Measurements from ENCODE around the gene MEF2A. TPM values are rescaled to one million over a fixed set of nuclear protein-coding genes. Genes with fewer than 3 reads are reported as not detected.

The MEF2A gene
- total RNA-seq, 1 donor from 2014 or later = 46.3 TPM

DNA sequence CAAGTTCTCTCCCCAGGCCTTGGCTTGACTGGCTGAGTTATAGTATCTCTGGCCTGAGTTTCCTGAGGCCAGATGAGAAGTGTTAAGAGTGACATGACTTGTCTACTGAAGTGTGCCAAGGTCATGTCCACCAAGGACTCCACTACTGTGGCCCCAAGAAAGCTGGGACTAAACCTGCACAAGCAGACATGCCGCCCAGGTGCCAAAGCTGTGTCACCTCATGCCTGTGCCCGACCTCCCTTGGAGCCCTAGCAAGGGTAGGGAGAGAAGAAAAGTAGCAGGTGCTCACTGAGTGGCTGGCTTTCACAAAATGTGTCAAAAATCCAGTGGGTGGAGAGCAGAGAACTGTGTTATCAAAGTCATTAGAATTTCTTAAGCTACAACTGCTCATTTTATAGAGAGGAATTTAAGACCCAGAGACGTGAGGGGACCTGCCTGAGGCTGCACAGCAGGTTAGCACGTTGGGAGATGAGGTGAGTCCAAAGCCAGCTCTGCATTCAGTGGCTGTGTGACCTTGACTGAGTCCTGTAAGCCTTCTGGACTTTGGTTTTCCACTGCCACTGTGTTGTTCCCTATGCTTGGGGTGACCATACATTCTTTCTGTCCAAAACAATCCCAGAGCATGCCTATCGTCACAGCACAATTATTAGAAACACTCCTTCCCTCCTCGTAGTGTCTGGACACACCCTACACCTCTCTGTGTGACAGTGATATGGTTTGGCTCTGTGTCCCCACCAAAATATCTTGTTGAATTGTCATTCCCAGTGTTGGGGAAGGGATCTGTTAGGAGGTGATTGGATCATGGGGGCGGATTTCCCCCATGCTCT lies 172.4 kb downstream of the MEF2A start:
- Mint-ChIP-seq H3K4me1 (ENCODE audit: low read depth, unreplicated experiment) (no peaks in the 10 kb centered on the region), H3K36me3 (ENCODE audit: low read depth, unreplicated experiment) (peaks cover 2% of the 10 kb centered on the region), H3K27me3 (ENCODE audit: low read depth, unreplicated experiment) (peaks cover 3% of the 10 kb centered on the region), H3K9me3 (ENCODE audit: unreplicated experiment) (no peaks in the 10 kb centered on the region), H3K4me3 (ENCODE audit: unreplicated experiment) (no peak overlapping the region), H3K27ac (ENCODE audit: unreplicated experiment) (no peak overlapping the region)
- H3K4me1 ChIP-seq (ENCODE audit: insufficient read depth, low read length) = no peaks in the 10 kb centered on the region
- no peak overlapping the region for H2AFZ ChIP-seq (ENCODE audit: low read depth, low read length)
- H3K36me3 ChIP-seq (ENCODE audit: insufficient read depth, low read length) = no peaks in the 10 kb centered on the region
- no peaks in the 10 kb centered on the region for H3K79me2 ChIP-seq (ENCODE audit: insufficient read depth, low read length)
- no peak overlapping the region for H3K27ac ChIP-seq (ENCODE audit: low read depth, low read length)
- no peak overlapping the region for H3K9ac ChIP-seq (ENCODE audit: low read length)
- no peaks in the 10 kb centered on the region for H4K20me1 ChIP-seq (ENCODE audit: insufficient read depth, low read length)
- no peak for TF ChIP-seq EZH2 (IDR thresholded peaks at IDR 0.05; ENCODE audit: insufficient read depth, low read length)
- TF ChIP-seq, protein P1, sequence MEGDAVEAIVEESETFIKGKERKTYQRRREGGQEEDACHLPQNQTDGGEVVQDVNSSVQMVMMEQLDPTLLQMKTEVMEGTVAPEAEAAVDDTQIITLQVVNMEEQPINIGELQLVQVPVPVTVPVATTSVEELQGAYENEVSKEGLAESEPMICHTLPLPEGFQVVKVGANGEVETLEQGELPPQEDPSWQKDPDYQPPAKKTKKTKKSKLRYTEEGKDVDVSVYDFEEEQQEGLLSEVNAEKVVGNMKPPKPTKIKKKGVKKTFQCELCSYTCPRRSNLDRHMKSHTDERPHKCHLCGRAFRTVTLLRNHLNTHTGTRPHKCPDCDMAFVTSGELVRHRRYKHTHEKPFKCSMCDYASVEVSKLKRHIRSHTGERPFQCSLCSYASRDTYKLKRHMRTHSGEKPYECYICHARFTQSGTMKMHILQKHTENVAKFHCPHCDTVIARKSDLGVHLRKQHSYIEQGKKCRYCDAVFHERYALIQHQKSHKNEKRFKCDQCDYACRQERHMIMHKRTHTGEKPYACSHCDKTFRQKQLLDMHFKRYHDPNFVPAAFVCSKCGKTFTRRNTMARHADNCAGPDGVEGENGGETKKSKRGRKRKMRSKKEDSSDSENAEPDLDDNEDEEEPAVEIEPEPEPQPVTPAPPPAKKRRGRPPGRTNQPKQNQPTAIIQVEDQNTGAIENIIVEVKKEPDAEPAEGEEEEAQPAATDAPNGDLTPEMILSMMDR (IDR thresholded peaks at IDR 0.05; ENCODE audit: insufficient read depth, low read depth, low read length) = no peak
- H3K4me3 ChIP-seq (ENCODE audit: insufficient read depth, low read depth, low read length) = no peak overlapping the region
- no peak for DNase-seq (ENCODE audit: low read depth)
- no peak overlapping the region for H3K4me2 ChIP-seq (ENCODE audit: low read length)
- no peaks in the 10 kb centered on the region for H3K27me3 ChIP-seq (ENCODE audit: insufficient read depth, low read length)
- H3K9me3 ChIP-seq (ENCODE audit: insufficient read depth, low read depth, low read length) = no peaks in the 10 kb centered on the region
- no peak for FAIRE-seq

DNA sequence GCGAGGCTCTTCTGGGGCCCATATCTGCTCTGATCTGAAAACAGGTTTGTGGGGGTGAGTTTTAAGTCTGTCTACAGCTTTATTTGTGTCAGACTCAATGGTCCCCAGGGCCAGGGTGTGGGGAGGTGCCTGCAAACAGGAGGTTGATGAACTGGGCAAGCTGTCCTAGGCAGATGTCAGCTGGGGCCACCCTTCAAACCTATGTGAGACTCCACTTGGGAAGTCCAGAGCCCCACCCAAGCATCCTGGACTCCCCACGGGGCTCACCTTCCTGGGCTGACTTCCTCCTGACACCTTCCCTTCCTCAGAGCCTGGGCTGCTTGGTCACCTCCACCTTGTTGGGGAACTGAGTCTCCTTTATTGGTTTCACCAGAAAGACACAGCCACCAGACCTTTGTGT lies 176.1 kb downstream of the MEF2A start:
- no peak overlapping the region for H3K4me3 Mint-ChIP-seq (ENCODE audit: unreplicated experiment)
- no peaks in the 10 kb centered on the region for H3K9me3 ChIP-seq (ENCODE audit: insufficient read depth, low read depth, low read length)
- no peak overlapping the region for H2AFZ ChIP-seq (ENCODE audit: low read depth, low read length)
- no peak overlapping the region for H3K4me2 ChIP-seq (ENCODE audit: low read length)
- no peaks in the 10 kb centered on the region for H3K4me1 Mint-ChIP-seq (ENCODE audit: low read depth, unreplicated experiment)
- FAIRE-seq (no peak), DNase-seq (ENCODE audit: low read depth) (no peak)
- H3K4me3 ChIP-seq (ENCODE audit: insufficient read depth, low read depth, low read length) = no peak overlapping the region
- peaks cover 3% of the 10 kb centered on the region for H3K27me3 ChIP-seq (ENCODE audit: insufficient read depth, low read length)
- no peaks in the 10 kb centered on the region for H3K4me1 ChIP-seq (ENCODE audit: insufficient read depth, low read length)
- H3K27ac ChIP-seq (ENCODE audit: low read depth, low read length) = no peak overlapping the region
- H3K36me3 ChIP-seq (ENCODE audit: insufficient read depth, low read length) = no peaks in the 10 kb centered on the region
- H4K20me1 ChIP-seq (ENCODE audit: insufficient read depth, low read length) = no peaks in the 10 kb centered on the region
- H3K27ac Mint-ChIP-seq (ENCODE audit: unreplicated experiment) = no peak overlapping the region
- TF ChIP-seq EZH2 (IDR thresholded peaks at IDR 0.05; ENCODE audit: insufficient read depth, low read length) = no peak
- TF ChIP-seq, protein P1 (IDR thresholded peaks at IDR 0.05; ENCODE audit: insufficient read depth, low read depth, low read length) = no peak
- peaks cover 9% of the 10 kb centered on the region for H3K27me3 Mint-ChIP-seq (ENCODE audit: low read depth, unreplicated experiment)
- no peaks in the 10 kb centered on the region for H3K79me2 ChIP-seq (ENCODE audit: insufficient read depth, low read length)
- peaks cover 4% of the 10 kb centered on the region for H3K9me3 Mint-ChIP-seq (ENCODE audit: unreplicated experiment)
- H3K36me3 Mint-ChIP-seq (ENCODE audit: low read depth, unreplicated experiment) = peaks cover 2% of the 10 kb centered on the region
- no peak overlapping the region for H3K9ac ChIP-seq (ENCODE audit: low read length)

DNA sequence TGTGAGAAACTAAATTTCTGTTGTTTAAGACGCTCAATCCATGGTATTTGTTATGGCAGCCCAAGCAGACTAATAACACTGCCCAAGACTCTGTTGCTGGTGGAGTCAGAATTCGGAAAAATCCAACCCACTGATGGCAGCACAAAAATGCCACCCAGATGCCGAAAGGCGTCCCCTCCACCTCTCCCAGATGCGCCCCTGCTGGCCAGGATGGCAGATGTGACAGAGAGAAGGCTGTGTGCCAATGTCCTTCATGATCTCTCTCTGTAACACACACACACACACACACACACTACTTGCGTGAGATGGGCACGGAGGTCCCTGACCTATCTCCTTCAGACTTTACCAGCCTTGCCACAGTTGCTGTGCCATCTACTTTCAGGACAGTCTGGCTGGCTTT lies 178.4 kb downstream of the MEF2A start:
- H3K4me3 Mint-ChIP-seq (ENCODE audit: unreplicated experiment) = no peak overlapping the region
- Histone ChIP-seq H3K27me3 (ENCODE audit: insufficient read depth, low read length) (peaks cover 3% of the 10 kb centered on the region), H3K4me3 (ENCODE audit: insufficient read depth, low read depth, low read length) (no peak overlapping the region), H2AFZ (ENCODE audit: low read depth, low read length) (no peak overlapping the region), H3K36me3 (ENCODE audit: insufficient read depth, low read length) (no peaks in the 10 kb centered on the region), H3K9ac (ENCODE audit: low read length) (no peak overlapping the region), H4K20me1 (ENCODE audit: insufficient read depth, low read length) (no peaks in the 10 kb centered on the region), H3K4me2 (ENCODE audit: low read length) (no peak overlapping the region), H3K4me1 (ENCODE audit: insufficient read depth, low read length) (no peaks in the 10 kb centered on the region), H3K9me3 (ENCODE audit: insufficient read depth, low read depth, low read length) (no peaks in the 10 kb centered on the region), H3K79me2 (ENCODE audit: insufficient read depth, low read length) (no peaks in the 10 kb centered on the region), H3K27ac (ENCODE audit: low read depth, low read length) (no peak overlapping the region)
- DNase-seq (ENCODE audit: low read depth) (no peak), FAIRE-seq (no peak)
- no peak overlapping the region for H3K27ac Mint-ChIP-seq (ENCODE audit: unreplicated experiment)
- peaks cover 13% of the 10 kb centered on the region for H3K27me3 Mint-ChIP-seq (ENCODE audit: low read depth, unreplicated experiment)
- TF ChIP-seq, protein P1 (IDR thresholded peaks at IDR 0.05; ENCODE audit: insufficient read depth, low read depth, low read length) = no peak
- TF ChIP-seq EZH2 (IDR thresholded peaks at IDR 0.05; ENCODE audit: insufficient read depth, low read length) = no peak
- H3K36me3 Mint-ChIP-seq (ENCODE audit: low read depth, unreplicated experiment) = no peaks in the 10 kb centered on the region
- H3K4me1 Mint-ChIP-seq (ENCODE audit: low read depth, unreplicated experiment) = no peaks in the 10 kb centered on the region
- peaks cover 4% of the 10 kb centered on the region for H3K9me3 Mint-ChIP-seq (ENCODE audit: unreplicated experiment)
